HG03439 (cell line): ENCODE results near the gene GALM.
"Not testable (repeated sequence)": the region's sequence is repeated elsewhere in the genome, so short reads cannot be mapped to it uniquely, and the experiment has no call there.

Experiments used
- ATAC-seq: cut with Tn5 transposase; IDR thresholded peaks from one replicate; pipeline ENCODE4 v1.9.1; 2021; ENCODE audit warnings: mild to moderate bottlenecking, moderate library complexity; ENCODE audit not compliant: unreplicated experiment

The GALM gene

GRCh38 chr2:38676681-38677080 lies 10.8 kb downstream of the GALM start:
- no peak for ATAC-seq

- ATAC-seq: not testable (repeated sequence)
Observed at GRCh38 chr2:38680868-38681267, 15.0 kb downstream of the GALM start.

- ATAC-seq: no peak
Observed at GRCh38 chr2:38682008-38682575, 16.2 kb downstream of the GALM start.

GRCh38 chr2:38682620-38683019 lies 16.7 kb downstream of the GALM start:
- not testable (repeated sequence) for ATAC-seq

- no peak for ATAC-seq
Observed at GRCh38 chr2:38683766-38684165, 17.9 kb downstream of the GALM start.

- ATAC-seq: no peak
Observed at GRCh38 chr2:38685116-38685735, 19.3 kb downstream of the GALM start.

- ATAC-seq: no peak
Observed at GRCh38 chr2:38690499-38691420, 24.8 kb downstream of the GALM start.

GRCh38 chr2:38691994-38692393 lies 26.1 kb downstream of the GALM start:
- ATAC-seq: no peak

GRCh38 chr2:38692636-38693318 lies 26.9 kb downstream of the GALM start:
- no peak for ATAC-seq

- no peak for ATAC-seq
Observed at GRCh38 chr2:38697116-38697840, 31.4 kb downstream of the GALM start.

GRCh38 chr2:38698467-38699003 lies 32.6 kb downstream of the GALM start:
- ATAC-seq: no peak

GRCh38 chr2:38700113-38700785 lies 34.3 kb downstream of the GALM start:
- ATAC-seq: no peak

- ATAC-seq: no peak
Observed at GRCh38 chr2:38700881-38701458, 35.1 kb downstream of the GALM start.

GRCh38 chr2:38701542-38701941 lies 35.6 kb downstream of the GALM start:
- ATAC-seq: no peak

GRCh38 chr2:38702413-38702812 lies 36.5 kb downstream of the GALM start:
- ATAC-seq: no peak

- not testable (repeated sequence) for ATAC-seq
Observed at GRCh38 chr2:38703336-38703735, 37.4 kb downstream of the GALM start.

GRCh38 chr2:38704664-38705063 lies 38.8 kb downstream of the GALM start:
- ATAC-seq: no peak

- ATAC-seq: no peak
Observed at GRCh38 chr2:38706846-38707345, 41.0 kb downstream of the GALM start.

- ATAC-seq: not testable (repeated sequence)
Observed at GRCh38 chr2:38708491-38708890, 42.6 kb downstream of the GALM start.
